Measurements from ENCODE around the gene NACC2.

DNA sequence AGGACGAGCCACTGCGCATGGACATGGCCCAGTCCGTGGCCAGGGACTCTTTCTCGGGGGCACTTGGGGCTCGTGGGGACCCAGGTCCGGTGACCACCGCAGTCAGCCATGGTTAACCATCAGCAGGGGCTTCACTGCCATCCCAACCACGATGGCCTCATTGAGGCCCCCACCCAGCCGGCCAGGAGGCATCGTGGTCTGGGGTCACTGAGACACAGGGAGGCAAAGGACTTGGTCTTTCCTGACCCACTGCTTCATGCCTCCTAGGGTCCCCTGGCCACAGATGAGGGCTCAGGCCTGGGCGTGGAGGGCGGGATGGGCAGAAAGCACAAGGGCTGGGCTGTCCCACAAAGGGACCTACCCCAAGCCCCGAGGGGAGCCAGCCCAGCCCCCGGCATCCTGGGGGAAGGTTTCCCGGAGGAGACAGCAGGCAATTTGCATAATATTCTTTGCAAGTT is 6.6 kb downstream of the NACC2 start:
- no peak for TF ChIP-seq EZH2phosphoT487 (IDR thresholded peaks at IDR 0.05; ENCODE audit: low read depth, severe bottlenecking, unreplicated experiment)
- TF ChIP-seq, protein P1, sequence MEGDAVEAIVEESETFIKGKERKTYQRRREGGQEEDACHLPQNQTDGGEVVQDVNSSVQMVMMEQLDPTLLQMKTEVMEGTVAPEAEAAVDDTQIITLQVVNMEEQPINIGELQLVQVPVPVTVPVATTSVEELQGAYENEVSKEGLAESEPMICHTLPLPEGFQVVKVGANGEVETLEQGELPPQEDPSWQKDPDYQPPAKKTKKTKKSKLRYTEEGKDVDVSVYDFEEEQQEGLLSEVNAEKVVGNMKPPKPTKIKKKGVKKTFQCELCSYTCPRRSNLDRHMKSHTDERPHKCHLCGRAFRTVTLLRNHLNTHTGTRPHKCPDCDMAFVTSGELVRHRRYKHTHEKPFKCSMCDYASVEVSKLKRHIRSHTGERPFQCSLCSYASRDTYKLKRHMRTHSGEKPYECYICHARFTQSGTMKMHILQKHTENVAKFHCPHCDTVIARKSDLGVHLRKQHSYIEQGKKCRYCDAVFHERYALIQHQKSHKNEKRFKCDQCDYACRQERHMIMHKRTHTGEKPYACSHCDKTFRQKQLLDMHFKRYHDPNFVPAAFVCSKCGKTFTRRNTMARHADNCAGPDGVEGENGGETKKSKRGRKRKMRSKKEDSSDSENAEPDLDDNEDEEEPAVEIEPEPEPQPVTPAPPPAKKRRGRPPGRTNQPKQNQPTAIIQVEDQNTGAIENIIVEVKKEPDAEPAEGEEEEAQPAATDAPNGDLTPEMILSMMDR (IDR thresholded peaks at IDR 0.05; ENCODE audit: poor library complexity), result no peak

Measured in hepatocyte (in vitro differentiated cells).